Measurements from ENCODE around the gene LIF.

The LIF gene

GRCh38 chr22:30190574-30190973 lies 56.0 kb downstream of the LIF start:
- no peak for DNase-seq (ENCODE audit: low read depth)
- no peak overlapping the region for H3K4me3 ChIP-seq (ENCODE audit: low read length)
- TF ChIP-seq CTCF (conservative IDR thresholded peaks at IDR 0.05; ENCODE audit: low read length): no peak
